ENCODE data around the gene KAT7.

The KAT7 gene

GRCh38 chr17:49845321-49845720 is 56.8 kb downstream of the KAT7 start:
- DNase-seq: no peak

GRCh38 chr17:49846938-49847712 is 58.6 kb downstream of the KAT7 start:
- no peak for DNase-seq

- DNase-seq: no peak
Measured at GRCh38 chr17:49848019-49848473, 59.6 kb downstream of the KAT7 start, which contains the start of gene TAC4. Gene TAC4 (minus strand): TSS chr17:49848069. CDS start chr17:49848017, 52 bp downstream.

GRCh38 chr17:49848739-49849138 is 60.3 kb downstream of the KAT7 start:
- no peak for DNase-seq

GRCh38 chr17:49850218-49850610 is 61.7 kb downstream of the KAT7 start:
- DNase-seq: no peak

- DNase-seq: no peak
Measured at GRCh38 chr17:49850772-49851386, 62.4 kb downstream of the KAT7 start.

GRCh38 chr17:49851387-49852291 is 63.2 kb downstream of the KAT7 start:
- peak; percentile 75 for DNase-seq

GRCh38 chr17:49853470-49854015 is 65.1 kb downstream of the KAT7 start:
- no peak for DNase-seq

GRCh38 chr17:49854126-49854525 is 65.6 kb downstream of the KAT7 start:
- DNase-seq: no peak

- no peak for DNase-seq
Measured at GRCh38 chr17:49858796-49859195, 70.3 kb downstream of the KAT7 start.

- no peak for DNase-seq
Measured at GRCh38 chr17:49859991-49860953, 71.8 kb downstream of the KAT7 start.

- peak; percentile 68 for DNase-seq
Measured at GRCh38 chr17:49861150-49861884, 72.8 kb downstream of the KAT7 start.

GRCh38 chr17:49862781-49863331 is 74.4 kb downstream of the KAT7 start:
- DNase-seq: no peak

GRCh38 chr17:49866019-49866380 is 77.5 kb downstream of the KAT7 start:
- DNase-seq: no peak

- DNase-seq: no peak
Measured at GRCh38 chr17:49866882-49867413, 78.5 kb downstream of the KAT7 start.

GRCh38 chr17:49869038-49869374 is 80.5 kb downstream of the KAT7 start:
- DNase-seq: no peak

- DNase-seq: no peak
Measured at GRCh38 chr17:49870298-49870697, 81.8 kb downstream of the KAT7 start.

GRCh38 chr17:49871211-49871610 is 82.7 kb downstream of the KAT7 start:
- no peak for DNase-seq

GRCh38 chr17:49872754-49873377 is 84.4 kb downstream of the KAT7 start:
- DNase-seq: no peak

GRCh38 chr17:49873466-49873865 is 85.0 kb downstream of the KAT7 start:
- DNase-seq: no peak
